ENCODE results near the gene ACP5.

ACP5 gene

GRCh38 chr19:11554160-11554559 lies 23.3 kb downstream of the ACP5 start:
- Histone ChIP-seq H3K4me3 (no peak overlapping the region), H3K9me3 (no peaks in the 10 kb centered on the region), H3K27ac (no peak overlapping the region), H3K36me3 (peaks cover 24 to 56% (median 36%) of the 10 kb centered on the region in 3 donors), H3K27me3 (no peaks in the 10 kb centered on the region), H3K4me1 (peaks cover 0 to 61% (median 39%) of the 10 kb centered on the region in 4 donors)
- no peak for TF ChIP-seq CTCF (IDR thresholded peaks at IDR 0.05)
- intact Hi-C loops (cut with DNase I; ENCODE audit: low total_unique reads), result no loop called here
- DNase-seq, result no peak

GRCh38 chr19:11552666-11553372 lies 24.6 kb downstream of the ACP5 start:
- no peak for DNase-seq

GRCh38 chr19:11551603-11552235 lies 25.7 kb downstream of the ACP5 start:
- peaks cover 0 to 47% (median 23%) of the 10 kb centered on the region in 4 donors for H3K4me1 ChIP-seq
- H3K36me3 ChIP-seq, result peaks cover 49 to 80% (median 61%) of the 10 kb centered on the region in 3 donors
- peak overlapping the region; percentile 32 to 33 for H3K4me3 ChIP-seq
- TF ChIP-seq CTCF (IDR thresholded peaks at IDR 0.05), result peak; percentile 50 to 55
- H3K27ac ChIP-seq, result peak overlapping the region; percentile 93 to 95
- H3K27me3 ChIP-seq, result no peaks in the 10 kb centered on the region
- peak; percentile 39 to 87 for DNase-seq
- no peaks in the 10 kb centered on the region for H3K9me3 ChIP-seq
- intact Hi-C loops (cut with DNase I; ENCODE audit: low total_unique reads), result no loop called here

More at GRCh38 chr19:11552666-11553372, 24.6 kb downstream of the ACP5 start:
- no peak for TF ChIP-seq CTCF (IDR thresholded peaks at IDR 0.05)
- intact Hi-C loops (cut with DNase I; ENCODE audit: low total_unique reads), result no loop called here
- no peak overlapping the region for H3K4me3 ChIP-seq
- H3K27me3 ChIP-seq, result no peaks in the 10 kb centered on the region
- H3K4me1 ChIP-seq, result peaks cover 0 to 54% (median 31%) of the 10 kb centered on the region in 4 donors
- H3K36me3 ChIP-seq, result peaks cover 38 to 69% (median 50%) of the 10 kb centered on the region in 3 donors
- peak overlapping the region; percentile 93 to 95 for H3K27ac ChIP-seq
- H3K9me3 ChIP-seq, result no peaks in the 10 kb centered on the region

GRCh38 chr19:11550265-11550664 lies 27.2 kb downstream of the ACP5 start:
- peak overlapping the region; percentile 93 to 95 for H3K27ac ChIP-seq
- no peaks in the 10 kb centered on the region for H3K9me3 ChIP-seq
- intact Hi-C loops (cut with DNase I; ENCODE audit: low total_unique reads), result no loop called here
- TF ChIP-seq CTCF (IDR thresholded peaks at IDR 0.05), result no peak
- H3K4me1 ChIP-seq, result peaks cover 0 to 53% (median 20%) of the 10 kb centered on the region in 4 donors
- peaks cover 63 to 80% (median 70%) of the 10 kb centered on the region in 3 donors for H3K36me3 ChIP-seq
- H3K4me3 ChIP-seq, result no peak overlapping the region
- no peak for DNase-seq
- H3K27me3 ChIP-seq, result no peaks in the 10 kb centered on the region

GRCh38 chr19:11549386-11549953 lies 28.0 kb downstream of the ACP5 start:
- Histone ChIP-seq H3K27me3 (no peaks in the 10 kb centered on the region), H3K9me3 (no peaks in the 10 kb centered on the region), H3K27ac (peak overlapping the region; percentile 93 to 95), H3K36me3 (peaks cover 71 to 81% (median 71%) of the 10 kb centered on the region in 3 donors), H3K4me1 (peaks cover 0 to 59% (median 21%) of the 10 kb centered on the region in 4 donors), H3K4me3 (no peak overlapping the region)
- no peak for DNase-seq
- intact Hi-C loops (cut with DNase I; ENCODE audit: low total_unique reads), result no loop called here
- no peak for TF ChIP-seq CTCF (IDR thresholded peaks at IDR 0.05)
